GM19452 (cell line): Measurements from ENCODE around the gene RABL6.
"Not testable (repeated sequence)": the region's sequence is repeated elsewhere in the genome, so short reads cannot be mapped to it uniquely, and the experiment has no call there.

Experiments
- ATAC-seq: cut with Tn5 transposase; IDR thresholded peaks from one replicate; pipeline ENCODE4 v1.9.1; 2021; ENCODE audit not compliant: unreplicated experiment

The RABL6 gene

DNA sequence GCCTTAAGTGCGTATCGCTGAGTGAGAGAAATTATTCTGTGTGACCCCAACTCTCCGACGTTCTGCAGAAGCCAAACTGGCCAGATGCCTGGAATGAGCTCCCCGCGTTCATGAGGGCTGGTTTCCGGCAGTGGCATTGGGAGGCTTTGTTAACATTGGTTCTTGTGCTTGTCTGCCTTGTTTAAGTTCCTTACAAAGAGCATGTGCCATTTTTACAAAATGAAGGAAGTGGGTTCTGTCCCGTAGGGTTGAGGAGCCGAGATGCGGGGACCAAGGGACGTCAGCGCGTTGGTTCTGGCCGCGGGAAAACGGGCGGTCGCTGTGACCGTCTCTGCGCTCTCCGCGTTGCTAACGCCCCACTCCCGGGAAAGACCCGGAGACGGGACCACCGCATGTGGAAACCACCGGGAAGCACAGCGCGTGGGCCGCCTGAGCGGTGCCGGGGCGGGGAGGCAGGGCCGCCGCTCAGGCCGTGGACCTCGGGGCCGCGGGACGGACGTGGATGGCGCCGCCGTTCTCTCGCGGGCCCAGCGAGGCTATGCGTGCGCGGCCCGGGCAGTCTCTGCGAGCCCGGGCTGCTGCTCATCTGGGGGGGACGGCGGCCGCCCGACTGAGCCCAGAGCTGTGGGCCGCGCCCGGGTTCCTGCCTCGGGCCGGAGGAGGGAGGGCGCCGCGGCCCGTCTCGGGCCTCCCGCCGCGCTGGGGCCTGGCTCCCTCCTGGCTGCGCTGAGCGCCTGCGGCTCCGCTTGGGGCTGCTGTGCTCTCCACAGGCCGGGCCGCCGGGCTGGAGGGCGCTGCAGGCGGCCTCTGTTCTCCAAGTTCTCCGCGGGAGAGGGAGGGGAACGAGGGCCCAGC lies 13.4 kb downstream of the RABL6 start:
- ATAC-seq = no peak

DNA sequence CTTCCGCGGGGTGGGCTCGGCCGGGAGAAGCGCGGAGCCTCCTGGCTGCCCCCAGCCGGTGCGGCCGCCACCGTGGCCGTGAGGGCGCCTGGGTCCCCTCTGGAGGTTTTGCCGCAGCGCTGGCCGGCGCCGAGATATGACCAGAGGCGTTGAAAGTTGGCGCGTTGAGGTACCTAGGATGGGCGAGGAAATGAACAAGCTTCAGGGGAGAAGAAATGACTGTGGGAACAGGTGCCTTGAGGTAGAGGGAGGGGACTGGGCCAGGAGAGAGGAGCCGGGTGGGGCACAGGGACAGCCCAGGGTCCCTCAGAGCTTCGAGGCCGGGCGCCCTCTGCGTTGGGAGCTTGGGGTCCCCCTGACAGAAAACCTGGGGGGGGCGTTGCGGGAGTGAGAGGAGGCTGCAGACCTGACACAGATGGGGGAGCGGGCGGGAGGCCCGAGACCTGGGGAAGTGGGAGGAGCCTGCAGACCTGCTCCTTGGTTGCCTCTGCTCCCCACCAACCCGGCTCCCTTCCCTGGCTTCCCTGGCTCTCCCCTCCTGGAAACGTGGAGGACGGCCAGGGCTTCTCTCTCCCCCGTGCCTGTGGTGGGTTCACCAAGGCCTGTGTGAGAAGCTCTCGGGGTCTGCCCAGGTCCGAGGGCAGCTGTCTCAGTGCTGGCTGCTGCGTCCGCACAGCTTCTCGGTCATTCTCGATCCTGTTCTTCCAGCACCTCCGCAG lies 14.2 kb downstream of the RABL6 start:
- ATAC-seq = no peak

DNA sequence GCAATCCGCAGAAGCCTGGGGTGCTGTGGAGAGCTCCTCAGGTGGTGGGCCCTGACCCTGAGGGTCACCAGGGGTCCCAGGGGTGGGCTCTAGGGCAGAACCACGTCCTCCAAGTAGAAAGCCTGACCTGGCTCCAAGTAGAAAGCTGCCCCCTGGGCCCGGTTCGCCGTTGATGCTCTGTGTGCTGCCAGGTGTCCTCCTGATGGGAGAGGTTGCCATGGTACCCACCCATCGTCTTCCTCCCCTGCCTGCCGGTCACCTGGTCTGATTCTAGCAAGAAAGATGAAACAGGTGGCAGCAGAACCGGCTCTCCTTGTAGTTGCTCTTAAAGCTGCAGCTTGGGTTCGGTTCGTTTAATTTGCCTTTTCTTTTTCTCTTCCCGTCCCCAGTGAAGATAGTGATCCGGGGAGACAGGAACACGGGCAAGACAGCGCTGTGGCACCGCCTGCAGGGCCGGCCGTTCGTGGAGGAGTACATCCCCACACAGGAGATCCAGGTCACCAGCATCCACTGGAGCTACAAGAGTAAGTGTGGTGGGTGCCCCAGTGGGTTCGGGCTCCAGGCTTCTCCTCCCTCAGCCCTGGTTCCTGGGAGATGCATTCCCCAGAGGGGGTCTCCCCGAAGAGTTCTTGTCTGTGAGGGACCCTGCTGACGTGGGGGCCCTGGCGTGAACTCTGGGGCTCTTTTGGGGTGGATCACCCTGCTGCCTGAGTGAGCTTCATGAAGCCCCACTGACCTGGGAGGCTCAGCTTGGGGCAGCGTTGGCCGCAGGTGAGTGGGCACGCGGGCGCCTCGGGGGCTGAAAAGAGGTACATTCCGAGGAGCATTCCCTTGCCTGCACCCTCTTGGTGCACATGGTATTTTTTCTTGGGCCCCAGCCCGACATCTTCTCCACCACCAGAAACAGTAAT lies 15.6 kb downstream of the RABL6 start:
- ATAC-seq = no peak

DNA sequence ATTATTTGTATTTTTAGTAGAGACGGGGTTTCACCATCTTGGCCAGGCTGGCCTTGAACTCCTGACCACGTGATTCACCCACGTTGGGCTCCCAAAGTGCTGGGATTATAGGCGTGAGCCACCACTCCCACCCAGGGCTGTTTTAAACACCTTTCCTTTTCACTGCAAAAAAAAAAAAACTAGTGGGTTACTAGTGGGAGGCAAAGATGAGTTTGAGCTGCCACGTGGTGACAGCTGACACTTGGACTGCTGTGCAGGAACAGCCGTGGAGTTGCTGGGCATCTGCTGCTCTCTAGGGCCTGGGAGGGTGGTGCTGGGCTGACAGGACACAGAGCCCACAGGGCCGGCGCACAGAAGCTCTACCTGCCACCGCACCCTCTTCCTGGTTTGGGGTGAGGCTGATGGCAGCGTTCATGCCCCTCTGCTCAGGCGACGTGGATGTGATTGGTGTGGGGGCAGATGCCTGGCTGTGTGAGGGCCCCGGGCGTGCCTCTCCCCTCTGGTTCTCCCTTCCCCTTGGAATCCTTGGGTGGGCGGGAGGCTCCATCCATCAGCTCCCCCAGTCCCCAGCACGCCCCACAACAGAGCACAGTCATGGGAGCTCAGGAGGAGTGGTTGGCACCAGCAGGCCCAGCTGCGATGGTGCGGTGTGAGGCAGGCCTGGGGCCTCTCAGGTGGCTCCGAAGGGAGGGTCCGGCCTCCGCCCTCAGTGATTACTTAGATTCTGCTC lies 16.9 kb downstream of the RABL6 start:
- ATAC-seq = no peak

DNA sequence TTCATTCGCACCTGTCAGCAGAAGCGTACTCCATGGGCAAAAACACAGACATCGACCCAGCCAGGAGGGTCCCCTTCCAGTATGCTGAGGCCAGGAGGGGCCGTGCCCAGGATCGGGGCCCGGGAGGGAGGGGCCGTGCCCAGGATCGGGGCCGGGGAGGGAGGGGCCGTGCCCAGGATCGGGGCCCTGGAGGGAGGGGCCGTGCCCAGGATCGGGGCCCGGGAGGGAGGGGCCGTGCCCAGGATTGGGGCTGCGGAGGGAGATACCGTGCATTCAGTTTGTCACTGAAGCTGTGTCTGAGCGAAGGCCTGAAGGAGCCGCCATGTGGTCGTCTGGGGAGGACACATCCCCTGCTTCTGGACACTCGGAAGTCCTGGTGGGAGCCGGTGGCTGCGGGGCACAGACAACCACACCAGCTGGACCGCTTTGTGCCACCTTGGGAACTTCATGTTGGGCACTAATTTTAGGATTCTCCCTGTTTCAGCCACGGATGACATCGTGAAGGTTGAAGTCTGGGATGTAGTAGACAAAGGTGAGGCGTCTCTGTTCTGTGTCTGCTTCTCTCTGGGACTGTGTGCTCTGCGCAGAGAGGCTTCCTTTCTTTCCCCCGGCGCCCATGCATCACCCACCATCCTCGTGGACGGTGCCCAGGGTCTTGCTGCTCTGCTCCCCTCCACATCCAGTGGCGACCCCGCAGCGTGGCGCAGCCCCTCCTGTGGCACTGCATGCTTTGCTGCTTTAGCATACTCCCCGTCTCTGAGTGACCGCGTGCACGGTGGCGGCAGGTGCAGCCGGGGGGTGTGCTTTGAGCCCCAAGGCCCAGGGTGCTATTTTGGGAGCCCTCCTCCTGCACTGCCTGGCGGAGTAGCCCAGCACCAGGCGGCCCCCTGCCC lies 17.8 kb downstream of the RABL6 start:
- no peak for ATAC-seq

DNA sequence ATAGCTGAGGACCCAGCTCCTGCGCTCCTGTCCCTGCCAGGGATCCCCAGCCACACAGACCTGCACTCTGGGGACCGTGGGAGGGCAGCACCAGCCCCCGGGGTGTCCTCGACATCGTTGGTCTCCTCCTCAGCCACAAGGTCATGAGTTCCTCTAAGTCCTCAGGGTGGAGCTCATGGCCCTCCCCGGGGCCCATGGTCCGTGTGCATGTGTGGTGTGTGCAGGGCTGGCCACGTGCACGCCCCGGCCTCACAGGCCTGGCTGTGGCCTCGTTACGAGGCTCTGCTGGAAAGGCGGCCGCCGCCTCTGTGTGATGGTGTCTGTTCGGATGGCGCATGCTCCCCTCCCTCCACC lies 18.4 kb downstream of the RABL6 start:
- no peak for ATAC-seq

DNA sequence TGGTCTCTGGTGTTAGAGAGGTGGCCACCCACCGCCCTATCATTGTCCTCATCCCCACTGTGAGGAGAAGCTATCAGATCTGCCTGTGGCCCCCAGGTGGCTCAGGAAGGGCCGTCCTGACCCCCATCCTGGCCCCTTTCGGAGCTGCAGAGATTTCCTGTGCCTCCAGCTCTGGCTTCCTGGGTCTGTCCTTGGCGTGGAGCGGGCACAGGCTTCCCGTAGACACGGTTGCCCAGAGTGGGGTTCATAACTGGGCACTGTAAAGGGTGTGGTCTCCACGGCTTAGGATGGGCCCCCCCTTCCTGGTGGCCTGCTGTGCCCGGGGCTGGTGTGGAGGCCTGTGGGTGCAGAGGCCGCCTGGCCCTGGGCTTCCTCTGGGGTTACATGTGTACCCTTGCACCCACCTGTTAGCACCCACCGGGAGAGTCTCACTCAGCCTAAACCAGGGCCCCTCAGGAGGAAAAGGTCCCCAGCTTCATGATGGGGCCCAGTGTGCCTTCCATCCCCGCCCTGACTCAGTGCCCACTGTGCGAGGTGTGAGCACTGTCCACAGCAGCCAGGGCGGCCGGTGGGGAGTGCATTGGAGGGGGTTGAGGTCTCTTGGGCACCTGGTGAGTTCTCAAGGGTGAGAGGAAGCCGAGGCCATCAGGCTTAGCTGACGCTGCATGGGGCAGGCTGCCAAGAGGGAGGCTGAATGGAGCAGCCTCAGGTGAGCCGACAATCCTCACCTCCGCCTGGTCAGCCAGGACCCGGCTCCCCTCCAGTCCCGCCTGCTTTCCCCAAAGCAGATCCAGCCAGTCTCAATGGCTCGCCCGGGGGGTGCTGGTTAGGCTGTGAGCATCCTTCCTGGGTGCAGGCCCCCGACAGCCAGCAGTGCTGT lies 19.2 kb downstream of the RABL6 start:
- ATAC-seq = no peak

DNA sequence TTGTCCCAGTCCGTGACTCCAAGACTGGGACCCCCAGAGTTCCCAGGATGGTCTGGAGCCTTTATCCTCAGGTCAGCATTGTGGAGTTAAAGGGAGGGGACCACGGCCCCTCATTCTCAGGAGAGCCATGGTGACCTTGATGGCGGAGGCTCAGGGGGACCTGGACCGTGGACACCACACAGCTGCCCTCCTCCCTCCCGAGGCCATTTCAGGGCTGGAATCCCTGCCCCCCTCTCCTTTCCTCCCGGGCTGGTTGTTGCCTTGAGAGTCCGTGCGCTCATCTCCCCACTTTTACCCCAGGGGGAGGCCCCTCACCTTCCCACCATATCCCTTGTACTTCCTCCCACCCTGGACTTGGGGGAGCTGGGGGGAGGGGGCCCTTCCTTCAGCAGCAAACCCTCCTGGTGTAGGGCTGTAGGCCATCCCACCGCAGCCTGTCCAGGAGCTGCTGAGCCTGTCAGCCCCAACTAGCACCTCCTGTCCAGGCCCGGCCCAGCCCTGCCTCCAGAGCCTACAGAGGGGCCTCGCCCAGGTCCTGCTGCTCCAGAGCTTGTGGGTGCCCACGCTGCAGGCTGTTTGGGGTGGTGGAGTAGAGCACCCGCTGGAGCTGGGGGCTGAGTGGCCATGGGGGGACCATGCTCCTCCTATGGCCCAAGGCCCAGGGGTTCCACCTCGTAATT lies 20.2 kb downstream of the RABL6 start:
- ATAC-seq = no peak

DNA sequence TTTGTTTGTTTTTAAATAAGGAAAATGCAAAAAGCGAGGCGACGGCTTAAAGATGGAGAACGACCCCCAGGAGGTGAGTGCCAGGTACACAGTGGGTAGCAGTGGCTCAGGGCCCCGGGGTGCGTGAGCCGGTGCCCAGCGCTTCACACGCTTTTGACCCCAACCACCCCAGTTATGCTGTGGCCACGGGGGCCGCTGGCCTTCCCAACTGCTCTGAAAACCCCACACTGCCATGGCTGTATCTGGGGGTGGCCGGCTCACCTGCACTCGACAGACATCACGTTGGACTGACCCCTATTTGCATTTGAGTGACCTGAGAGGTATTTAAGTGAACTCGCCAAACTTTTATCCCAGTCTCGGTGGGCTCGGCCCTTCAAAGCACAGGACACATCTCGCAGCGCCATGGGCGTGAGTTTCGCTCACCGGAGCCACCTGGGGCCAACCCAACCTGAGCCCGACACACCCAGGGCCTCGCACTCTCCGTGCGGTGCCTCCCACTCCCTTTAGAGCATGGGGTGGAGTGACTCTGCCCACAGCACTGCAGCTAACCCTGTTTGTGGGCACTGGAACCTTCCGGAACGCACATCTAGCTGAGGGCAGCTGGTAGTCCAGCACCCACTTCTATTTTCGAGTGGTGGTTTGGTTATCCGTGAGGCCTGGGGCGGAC lies 20.9 kb downstream of the RABL6 start:
- no peak for ATAC-seq

DNA sequence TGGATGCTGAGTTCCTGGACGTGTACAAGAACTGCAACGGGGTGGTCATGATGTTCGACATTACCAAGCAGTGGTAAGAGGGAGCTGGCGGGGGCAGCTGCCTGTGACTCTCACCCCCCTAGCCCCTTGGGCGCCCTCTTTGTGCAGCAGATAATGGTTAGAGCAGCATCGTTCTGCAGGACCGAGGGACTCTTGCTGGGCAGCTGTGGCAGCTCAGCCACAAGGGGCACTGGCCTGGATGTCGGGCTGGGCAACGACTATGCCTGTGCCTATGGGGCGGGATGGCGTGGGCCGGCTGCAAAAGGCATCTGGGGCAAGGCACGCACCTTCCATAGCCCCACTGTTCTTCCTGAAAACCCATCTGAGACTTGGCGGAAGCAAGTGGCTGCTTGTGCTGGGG lies 21.7 kb downstream of the RABL6 start:
- ATAC-seq = no peak

DNA sequence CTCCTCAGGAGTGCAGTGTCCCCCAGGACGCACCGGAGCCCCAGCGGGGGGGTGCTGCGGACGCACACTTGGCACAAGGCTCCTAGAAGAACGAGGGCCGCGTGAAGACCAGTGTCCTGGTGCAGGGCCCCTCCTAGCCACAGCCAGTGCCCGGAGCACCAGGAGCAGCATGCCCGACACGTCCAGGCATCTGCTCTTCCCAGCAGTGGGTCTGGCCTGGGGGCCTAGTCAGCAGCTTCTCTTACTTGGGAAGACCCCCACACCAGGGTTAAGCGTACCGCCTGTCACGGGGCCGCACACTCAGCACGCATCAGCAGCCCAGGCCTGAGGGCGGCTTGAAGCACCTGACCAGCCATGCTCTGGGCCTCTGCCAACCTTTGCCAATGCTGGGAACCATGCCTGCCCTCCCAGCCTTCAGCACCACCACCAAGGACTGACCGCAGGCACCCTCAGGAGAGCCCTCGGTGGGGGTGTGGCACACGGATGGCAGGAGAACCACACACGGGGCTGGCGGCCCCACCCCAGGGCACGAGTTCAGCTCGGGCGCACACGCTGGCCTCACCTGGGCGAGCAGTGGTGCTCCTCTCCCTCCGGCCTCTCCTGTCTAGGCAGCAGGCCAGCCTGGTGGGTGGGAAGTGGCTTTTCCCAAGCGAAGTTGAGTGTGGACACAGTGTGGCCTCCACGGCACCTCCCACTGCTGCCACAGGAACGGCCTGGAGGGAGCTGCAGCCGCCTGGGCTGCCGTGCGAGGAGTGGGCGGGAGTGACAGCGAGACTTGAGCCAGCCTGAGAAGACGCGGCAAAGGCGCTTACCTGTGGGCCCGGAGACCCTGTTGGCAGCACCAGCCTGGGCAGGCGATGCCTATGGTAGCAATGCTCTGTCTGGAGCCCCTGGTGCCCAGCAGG lies 22.5 kb downstream of the RABL6 start:
- ATAC-seq = no peak

DNA sequence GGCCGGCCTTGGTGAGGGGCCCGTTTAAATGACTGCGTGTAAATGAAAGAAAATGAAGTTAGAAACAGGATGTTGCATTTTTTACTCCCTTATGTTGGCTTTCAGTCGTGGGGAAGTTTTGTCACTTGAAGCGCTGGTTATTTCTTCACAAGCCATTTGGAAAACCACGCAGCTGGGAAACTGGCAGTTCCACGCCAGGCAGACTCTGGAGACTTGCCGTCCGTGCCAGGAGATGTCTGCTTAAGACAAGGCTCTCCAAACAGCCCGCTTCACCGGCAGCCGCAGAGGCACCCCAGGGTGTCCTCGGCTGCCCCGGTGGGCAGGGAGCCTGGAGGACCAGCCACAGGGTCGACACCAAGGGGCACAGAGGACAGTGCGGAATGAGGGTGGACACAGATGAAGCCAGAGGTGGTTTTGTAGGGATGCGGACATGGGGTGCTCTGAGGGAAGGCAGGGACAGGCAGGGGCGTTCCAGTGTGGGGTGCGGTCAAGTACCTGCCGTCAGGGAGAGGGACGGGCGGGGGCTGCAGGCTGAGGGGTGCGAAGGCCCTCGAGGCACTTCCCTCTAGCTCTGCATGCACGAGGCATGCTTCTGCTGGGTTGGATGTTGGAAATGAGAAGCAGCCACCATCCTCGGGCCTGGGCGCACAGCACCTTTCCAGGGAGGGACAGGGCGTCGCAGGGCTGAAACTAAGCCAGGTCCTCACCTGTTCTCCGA lies 23.4 kb downstream of the RABL6 start:
- no peak for ATAC-seq

DNA sequence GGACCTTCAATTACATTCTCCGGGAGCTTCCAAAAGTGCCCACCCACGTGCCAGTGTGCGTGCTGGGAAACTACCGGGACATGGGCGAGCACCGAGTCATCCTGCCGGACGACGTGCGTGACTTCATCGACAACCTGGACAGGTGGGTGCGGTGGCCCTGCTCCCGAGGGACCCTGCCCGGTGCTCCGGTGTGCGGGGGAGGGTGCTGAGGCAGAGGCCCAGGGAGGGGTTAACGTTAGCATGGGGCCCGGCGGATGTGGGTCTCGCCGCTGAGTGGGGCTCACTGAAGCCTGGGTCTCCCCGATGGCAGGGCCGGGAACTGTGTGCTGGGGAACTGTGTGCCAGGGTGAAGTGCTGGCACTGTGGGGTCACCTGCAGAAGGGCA lies 24.0 kb downstream of the RABL6 start:
- ATAC-seq = no peak

DNA sequence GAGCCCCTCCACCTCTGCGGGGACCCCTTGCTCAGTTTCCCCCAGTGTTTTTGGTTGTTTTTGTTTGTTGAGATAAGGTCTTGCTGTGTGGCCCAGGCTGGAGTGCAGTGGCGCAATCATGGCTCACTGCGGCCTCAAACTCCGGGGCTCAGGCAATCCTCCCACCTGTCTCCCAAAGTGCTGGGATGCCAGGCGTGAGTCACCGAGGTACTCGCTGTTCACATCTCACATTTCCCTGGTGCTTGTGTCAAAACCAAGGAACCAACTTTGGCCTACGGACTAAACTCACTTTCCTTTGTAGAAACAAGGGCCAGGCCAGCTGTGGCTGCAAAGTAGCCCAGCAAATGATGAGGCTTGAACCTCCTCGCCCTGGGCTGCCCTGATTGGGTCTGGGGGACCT lies 24.8 kb downstream of the RABL6 start:
- ATAC-seq = no peak

DNA sequence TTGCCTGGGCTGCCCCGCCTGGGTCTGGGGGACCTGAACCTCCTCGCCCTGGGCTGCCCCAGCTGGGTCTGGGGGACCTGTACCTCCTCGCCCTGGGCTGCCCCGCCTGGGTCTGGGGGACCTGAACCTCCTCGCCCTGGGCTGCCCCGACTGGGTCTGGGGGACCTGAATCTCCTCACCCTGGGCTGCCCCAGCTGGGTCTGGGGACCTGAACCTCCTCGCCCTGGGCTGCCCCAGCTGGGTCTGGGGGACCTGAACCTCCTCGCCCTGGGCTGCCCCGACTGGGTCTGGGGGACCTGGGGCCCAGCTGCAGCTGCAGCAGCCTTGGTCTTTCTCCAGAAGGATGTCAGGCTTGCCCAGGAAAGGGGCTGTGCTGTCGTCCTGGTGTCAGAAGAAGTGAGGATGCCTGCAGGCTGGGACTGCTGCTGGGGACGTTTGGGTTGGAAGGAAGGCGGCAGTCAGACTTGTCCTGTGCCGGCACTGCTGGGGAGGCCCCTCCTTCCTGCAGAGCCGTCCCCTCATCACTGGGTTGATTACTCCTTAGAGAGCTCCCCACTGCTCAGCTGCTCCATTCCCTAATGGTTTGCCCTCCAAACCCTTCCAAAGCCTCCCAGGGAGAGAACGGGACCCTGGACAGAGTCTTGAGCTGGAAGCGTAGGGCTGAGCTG lies 25.8 kb downstream of the RABL6 start:
- ATAC-seq = not testable (repeated sequence)
